GM12878 (cell line): ENCODE measurements around the gene PSENEN. TPM values are rescaled to one million over a fixed set of nuclear protein-coding genes. Genes with fewer than 3 reads are reported as not detected.
A peak's percentile ranks its signal among the peaks of the same experiment; 100 is the strongest.

Experiments used
- BCL11A ChIP-seq: IDR thresholded peaks from 2 replicates; pipeline ENCODE4 v1.6.1; 2011; ENCODE audit warnings: low read depth, low read length
- BMI1 ChIP-seq: fragments of 450-650 bp; IDR thresholded peaks from 2 replicates; pipeline ENCODE4 v1.6.1; 2016; ENCODE audit warnings: mild to moderate bottlenecking, moderate library complexity, borderline replicate concordance
- CBX5 ChIP-seq: sonication (generic); IDR thresholded peaks from 2 replicates; pipeline ENCODE4 v1.6.1; 2016; ENCODE audit warnings: low read depth, moderate library complexity, mild to moderate bottlenecking, inconsistent platforms
- EGR1 ChIP-seq, 2 experiments: IDR thresholded peaks; 1 replicate in 1 of 2; 2 replicates in 1 of 2; pipeline ENCODE4 v1.6.1; 2011 to 2012; ENCODE audit warnings: low read depth in 2 of 2, low read length in 2 of 2, borderline replicate concordance in 1 of 2, mild to moderate bottlenecking in 1 of 2, moderate library complexity in 1 of 2
- EZH2 ChIP-seq: IDR thresholded peaks from 2 replicates; pipeline ENCODE4 v1.6.1; 2012; ENCODE audit warnings: low read depth, mild to moderate bottlenecking, control low read depth, inconsistent platforms, low read length, borderline replicate concordance; ENCODE audit not compliant: control insufficient read depth
- FOS ChIP-seq: IDR thresholded peaks from 3 replicates; pipeline ENCODE4 v1.6.1; 2011; ENCODE audit warnings: borderline replicate concordance; ENCODE audit not compliant: insufficient read length; ENCODE audit errors: extremely low read depth
- FOXM1 ChIP-seq: IDR thresholded peaks from 2 replicates; pipeline ENCODE4 v1.6.1; 2012; ENCODE audit warnings: low read depth, mild to moderate bottlenecking, inconsistent platforms, low read length, moderate library complexity
- GATAD2B ChIP-seq: fragments of 450-650 bp; conservative IDR thresholded peaks from 2 replicates; pipeline ENCODE4 v1.6.1; 2017; ENCODE audit warnings: low read depth, mild to moderate bottlenecking, moderate library complexity
- HDAC2 ChIP-seq: fragments of 200-600 bp; sonication (generic); IDR thresholded peaks from 2 replicates; pipeline ENCODE4 v1.6.1; 2017
- IKZF1 ChIP-seq: fragments of 450-650 bp; conservative IDR thresholded peaks from 2 replicates; pipeline ENCODE4 v1.6.1; 2017; ENCODE audit warnings: antibody characterized with exemption, mild to moderate bottlenecking
- LARP7 ChIP-seq: fragments of 450-650 bp; IDR thresholded peaks from 2 replicates; pipeline ENCODE4 v1.6.1; 2017; ENCODE audit warnings: mild to moderate bottlenecking
- MEF2B ChIP-seq: fragments of 450-650 bp; IDR thresholded peaks from 2 replicates; pipeline ENCODE4 v1.6.1; 2018; ENCODE audit warnings: mild to moderate bottlenecking, moderate library complexity; ENCODE audit not compliant: partially characterized antibody, poor library complexity, severe bottlenecking
- MYB ChIP-seq: fragments of 150-350 bp; IDR thresholded peaks from 2 replicates; pipeline ENCODE4 v1.6.1; 2014; ENCODE audit warnings: mild to moderate bottlenecking, low read depth, low read length, borderline replicate concordance
- MYC ChIP-seq: IDR thresholded peaks from 2 replicates; pipeline ENCODE4 v1.6.1; 2011; ENCODE audit warnings: mild to moderate bottlenecking, low read length, moderate library complexity, inconsistent platforms; ENCODE audit not compliant: insufficient read depth, insufficient replicate concordance, insufficient read length, severe bottlenecking
- NFIC ChIP-seq: IDR thresholded peaks from 2 replicates; pipeline ENCODE4 v1.6.1; 2012; ENCODE audit warnings: low read depth, mild to moderate bottlenecking, inconsistent platforms, low read length, moderate library complexity
- NR2C1 ChIP-seq: fragments of 450-650 bp; IDR thresholded peaks from 2 replicates; pipeline ENCODE4 v1.6.1; 2017; ENCODE audit warnings: antibody characterized with exemption, mild to moderate bottlenecking, moderate library complexity
- NR2F1 ChIP-seq: fragments of 450-650 bp; conservative IDR thresholded peaks from 2 replicates; pipeline ENCODE4 v1.6.1; 2017; ENCODE audit warnings: mild to moderate bottlenecking
- RCOR1 ChIP-seq: conservative IDR thresholded peaks from 2 replicates; pipeline ENCODE4 v1.6.1; 2012; ENCODE audit warnings: low read depth, low read length, improper control_type of control experiment
- SMC3 ChIP-seq: IDR thresholded peaks from 2 replicates; pipeline ENCODE4 v1.6.1; 2011; ENCODE audit warnings: low read length, improper control_type of control experiment, borderline replicate concordance
- SP1 ChIP-seq: IDR thresholded peaks from one replicate; pipeline ENCODE4 v1.6.1; 2011; ENCODE audit warnings: low read depth, low read length
- SPI1 ChIP-seq: IDR thresholded peaks from 2 replicates; pipeline ENCODE4 v1.6.1; 2011; ENCODE audit warnings: low read depth, mild to moderate bottlenecking, low read length, moderate library complexity, borderline replicate concordance; ENCODE audit not compliant: insufficient read depth
- SREBF2 ChIP-seq: IDR thresholded peaks from 2 replicates; pipeline ENCODE4 v1.6.1; 2012; ENCODE audit warnings: mild to moderate bottlenecking, low read length
- ZNF24 ChIP-seq: fragments of 450-650 bp; IDR thresholded peaks from 2 replicates; pipeline ENCODE4 v1.6.1; 2017; ENCODE audit warnings: antibody characterized with exemption, mild to moderate bottlenecking
- ZNF384 ChIP-seq: IDR thresholded peaks from 2 replicates; pipeline ENCODE4 v1.6.1; 2012; ENCODE audit warnings: low read depth, mild to moderate bottlenecking, low read length, improper control_type of control experiment, borderline replicate concordance
- ZSCAN29 ChIP-seq: fragments of 450-650 bp; IDR thresholded peaks from 2 replicates; pipeline ENCODE4 v1.6.1; 2017; ENCODE audit warnings: mild to moderate bottlenecking, moderate library complexity
- polyA plus RNA-seq, 11 experiments: library from polyadenylated mRNA; depleted of rRNA in 4 of 11; unstranded in 6 of 11; stranded (reverse) in 5 of 11; fragments of >200 nt; fragmentation: Nextera tagmentation in 4 of 11; fragmentation: Illumina TruSeq in 1 of 11; extraction: Ambion mirVana in 4 of 11; extraction: Trizol in 1 of 11; gene quantifications; 1 replicate in 1 of 11; 2 replicates in 10 of 11; pipeline versions ENCODE4 v1.2.1 to v1.2.3, GENCODE V29; 2011 to 2016; ENCODE audit warnings: inconsistent platforms in 2 of 11, missing spikeins in 2 of 11, low read depth in 1 of 11
- total RNA-seq, 4 experiments: library from RNA; depleted of rRNA in 3 of 4; stranded (reverse); fragments of >200 nt in 3 of 4; fragmentation: Illumina TruSeq in 1 of 4; extraction: Trizol in 1 of 4; gene quantifications; 2 replicates each; pipeline versions ENCODE4 v1.2.1 to v1.2.3, GENCODE V29; 2013 to 2021
- TF ChIP-seq, protein P1 (sequence below): IDR thresholded peaks from 2 replicates; pipeline ENCODE4 v1.6.1; 2012; ENCODE audit warnings: low read depth, low read length, improper control_type of control experiment
- TF ChIP-seq, protein P2 (sequence below): fragments of 450-650 bp; IDR thresholded peaks from 2 replicates; pipeline ENCODE4 v1.6.1; 2018; ENCODE audit warnings: mild to moderate bottlenecking, low read depth, moderate library complexity; ENCODE audit not compliant: partially characterized antibody
- TF ChIP-seq, protein P3 (sequence below): fragments of 150-350 bp; IDR thresholded peaks from 2 replicates; pipeline ENCODE4 v1.6.1; 2014; ENCODE audit warnings: mild to moderate bottlenecking, low read depth, low read length

The PSENEN gene
- total and polyA plus RNA-seq, 10 of the 15 experiments (the other 5 are each of a cell fraction or from before 2014, with no cell fraction given) = 14.4 to 178 (median 43.5) TPM

DNA sequence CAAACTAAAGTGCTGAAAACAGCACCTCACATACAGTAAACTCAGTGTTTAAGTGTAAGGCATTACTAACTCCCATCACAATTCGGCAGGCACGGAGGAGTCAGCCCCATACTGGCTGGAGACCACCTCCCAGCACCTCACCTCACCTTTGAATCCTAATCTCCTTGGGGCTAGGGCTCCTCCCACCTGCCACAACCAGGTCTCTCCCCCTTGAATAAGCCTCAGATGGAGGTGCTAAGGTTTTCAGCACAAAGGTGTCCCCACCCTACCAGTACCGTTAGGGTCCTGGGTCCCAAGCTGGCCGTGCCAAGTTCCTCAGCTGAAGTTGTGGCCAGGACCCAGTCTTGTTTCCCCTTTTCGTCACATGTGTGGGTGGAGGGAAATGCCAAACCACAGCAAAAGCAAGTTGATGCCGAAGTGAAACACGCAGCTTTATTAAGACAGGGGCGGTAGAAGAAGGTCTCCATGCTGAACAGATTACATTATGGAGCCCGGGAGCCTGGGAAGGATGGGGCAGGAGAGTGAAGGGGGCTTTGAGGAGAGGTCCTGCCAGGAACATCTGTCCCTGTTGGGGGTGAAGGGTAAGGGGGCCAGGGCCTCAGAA, 3.2 kb upstream of the PSENEN start, which contains the start of gene IGFLR1 (continued):
- TF ChIP-seq, protein P1, sequence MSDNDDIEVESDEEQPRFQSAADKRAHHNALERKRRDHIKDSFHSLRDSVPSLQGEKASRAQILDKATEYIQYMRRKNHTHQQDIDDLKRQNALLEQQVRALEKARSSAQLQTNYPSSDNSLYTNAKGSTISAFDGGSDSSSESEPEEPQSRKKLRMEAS = peak; percentile 67; the same call in 1 of the 2 replicates
- TF ChIP-seq FOXM1 = peak; percentile 52; the same call in 1 of the 2 replicates
- no peak for TF ChIP-seq MYB
- TF ChIP-seq SREBF2 = no peak
- TF ChIP-seq ZSCAN29 = no peak
- no peak for TF ChIP-seq ZNF384
- 0 out of 2 replicates have a peak, but pooled peaks have one; percentile 13 for TF ChIP-seq BMI1
- no peak for TF ChIP-seq SMC3
- TF ChIP-seq GATAD2B = peak; percentile 75
- TF ChIP-seq FOS = no peak
- 0 out of 2 replicates have a peak, but pooled peaks have one; percentile 21 for TF ChIP-seq EZH2
- no peak; the same call in 1 of the 2 replicates for TF ChIP-seq NR2F1
- TF ChIP-seq BCL11A = peak; percentile 91
- peak; percentile 79 for TF ChIP-seq IKZF1
- TF ChIP-seq, protein P2, sequence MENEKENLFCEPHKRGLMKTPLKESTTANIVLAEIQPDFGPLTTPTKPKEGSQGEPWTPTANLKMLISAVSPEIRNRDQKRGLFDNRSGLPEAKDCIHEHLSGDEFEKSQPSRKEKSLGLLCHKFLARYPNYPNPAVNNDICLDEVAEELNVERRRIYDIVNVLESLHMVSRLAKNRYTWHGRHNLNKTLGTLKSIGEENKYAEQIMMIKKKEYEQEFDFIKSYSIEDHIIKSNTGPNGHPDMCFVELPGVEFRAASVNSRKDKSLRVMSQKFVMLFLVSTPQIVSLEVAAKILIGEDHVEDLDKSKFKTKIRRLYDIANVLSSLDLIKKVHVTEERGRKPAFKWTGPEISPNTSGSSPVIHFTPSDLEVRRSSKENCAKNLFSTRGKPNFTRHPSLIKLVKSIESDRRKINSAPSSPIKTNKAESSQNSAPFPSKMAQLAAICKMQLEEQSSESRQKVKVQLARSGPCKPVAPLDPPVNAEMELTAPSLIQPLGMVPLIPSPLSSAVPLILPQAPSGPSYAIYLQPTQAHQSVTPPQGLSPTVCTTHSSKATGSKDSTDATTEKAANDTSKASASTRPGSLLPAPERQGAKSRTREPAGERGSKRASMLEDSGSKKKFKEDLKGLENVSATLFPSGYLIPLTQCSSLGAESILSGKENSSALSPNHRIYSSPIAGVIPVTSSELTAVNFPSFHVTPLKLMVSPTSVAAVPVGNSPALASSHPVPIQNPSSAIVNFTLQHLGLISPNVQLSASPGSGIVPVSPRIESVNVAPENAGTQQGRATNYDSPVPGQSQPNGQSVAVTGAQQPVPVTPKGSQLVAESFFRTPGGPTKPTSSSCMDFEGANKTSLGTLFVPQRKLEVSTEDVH = no peak
- no peak for TF ChIP-seq CBX5
- TF ChIP-seq MYC = no peak
- TF ChIP-seq, protein P3, sequence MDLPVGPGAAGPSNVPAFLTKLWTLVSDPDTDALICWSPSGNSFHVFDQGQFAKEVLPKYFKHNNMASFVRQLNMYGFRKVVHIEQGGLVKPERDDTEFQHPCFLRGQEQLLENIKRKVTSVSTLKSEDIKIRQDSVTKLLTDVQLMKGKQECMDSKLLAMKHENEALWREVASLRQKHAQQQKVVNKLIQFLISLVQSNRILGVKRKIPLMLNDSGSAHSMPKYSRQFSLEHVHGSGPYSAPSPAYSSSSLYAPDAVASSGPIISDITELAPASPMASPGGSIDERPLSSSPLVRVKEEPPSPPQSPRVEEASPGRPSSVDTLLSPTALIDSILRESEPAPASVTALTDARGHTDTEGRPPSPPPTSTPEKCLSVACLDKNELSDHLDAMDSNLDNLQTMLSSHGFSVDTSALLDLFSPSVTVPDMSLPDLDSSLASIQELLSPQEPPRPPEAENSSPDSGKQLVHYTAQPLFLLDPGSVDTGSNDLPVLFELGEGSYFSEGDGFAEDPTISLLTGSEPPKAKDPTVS = no peak
- no peak for TF ChIP-seq NR2C1
- TF ChIP-seq NFIC = peak; percentile 68; the same call in 1 of the 2 replicates
- TF ChIP-seq EGR1 (IDR thresholded peaks at IDR 0.05; ENCODE audit: borderline replicate concordance in 1 of 2, low read depth in 2 of 2, low read length in 2 of 2) = peak; percentile 34 to 97
- TF ChIP-seq SPI1 = peak; percentile 77
- no peak for TF ChIP-seq RCOR1
- TF ChIP-seq MEF2B = peak; percentile 70
- TF ChIP-seq ZNF24 = no peak
- peak; percentile 74 for TF ChIP-seq LARP7
- no peak for TF ChIP-seq HDAC2
- peak; percentile 84 for TF ChIP-seq SP1
